A549 (cell line): ENCODE data around the gene FGGY. TPM values are rescaled to one million over a fixed set of nuclear protein-coding genes. Genes with fewer than 3 reads are reported as not detected.

Experiments used
- ATAC-seq, 2 experiments: fragments of 200-7000 bp in 1 of 2; fragments of >200 bp in 1 of 2; cut with Nextera tagmentation in 1 of 2; cut with Tn5 transposase in 1 of 2; 3 replicates each; pipeline versions ENCODE4 v1.8.0 to v1.9.1; 2018 to 2020; ENCODE audit warnings: mild to moderate bottlenecking in 1 of 2, moderate library complexity in 1 of 2
- CTCF ChIA-PET: fragments of 300-600 bp; sonication (Branson Sonifier 250); formaldehyde crosslinking; extraction: SDS; loops from one replicate; lab custom pipeline; 2021; ENCODE audit warnings: antibody characterized with exemption, inconsistent platforms; lab: Yijun Ruan, JAX
- POLR2A ChIA-PET: fragments of 350-600 bp; formaldehyde crosslinking; extraction: SDS; loops from one replicate; lab custom pipeline; 2021; ENCODE audit warnings: antibody characterized with exemption, inconsistent platforms; lab: Yijun Ruan, JAX
- DNase-seq, 2 experiments: peaks; one replicate each; pipeline versions ENCODE4 v3.0.0 to v3.0.0-alpha.2; 2011 to 2016; ENCODE audit warnings: low read depth in 1 of 2, low spot score in 1 of 2
- FAIRE-seq: peaks from 2 replicates; lab custom pipeline; 2011; peaks lifted over from hg19 to GRCh38; lab: Jason Lieb, UNC
- H3K27ac ChIP-seq, 2 experiments: fragments of >200 bp; sonication (Bioruptor Twin); formaldehyde crosslinking; 3 replicates each; pipeline ENCODE4 v1.5.1; 2016 to 2017
- H3K4me1 ChIP-seq: fragments of >200 bp; sonication (Bioruptor Twin); formaldehyde crosslinking; 3 replicates; pipeline ENCODE4 v1.6.1; 2016
- H3K4me2 ChIP-seq: fragments of >200 bp; sonication (Bioruptor Twin); formaldehyde crosslinking; 3 replicates; pipeline ENCODE4 v1.6.1; 2016
- H3K4me3 ChIP-seq: fragments of >200 bp; sonication (Bioruptor Twin); formaldehyde crosslinking; 3 replicates; pipeline ENCODE4 v1.5.1; 2016
- H3K9me3 ChIP-seq: fragments of >200 bp; sonication (Bioruptor Twin); formaldehyde crosslinking; 3 replicates; pipeline ENCODE4 v1.6.1; 2016
- CEBPB ChIP-seq, 2 experiments: fragments of >200 bp in 1 of 2; sonication (Bioruptor Twin) in 1 of 2; formaldehyde crosslinking in 1 of 2; IDR thresholded peaks; 2 replicates each; pipeline ENCODE4 v1.6.1; 2012 to 2016
- EHF ChIP-seq: fragments of 250-450 bp; sonication (Bioruptor Pico); IDR thresholded peaks from 2 replicates; pipeline ENCODE4 v1.5.0; 2020; ENCODE audit warnings: mild to moderate bottlenecking
- FOSB ChIP-seq: fragments of 250-450 bp; sonication (Bioruptor Pico); IDR thresholded peaks from 2 replicates; pipeline ENCODE4 v1.5.0; 2020; ENCODE audit warnings: mild to moderate bottlenecking, moderate library complexity
- FOXS1 ChIP-seq: fragments of 250-450 bp; sonication (Bioruptor Pico); IDR thresholded peaks from 2 replicates; pipeline ENCODE4 v1.5.0; 2020; ENCODE audit warnings: mild to moderate bottlenecking, moderate library complexity
- GATA3 ChIP-seq: IDR thresholded peaks from 2 replicates; pipeline ENCODE4 v1.6.1; 2012; ENCODE audit warnings: borderline replicate concordance
- HEYL ChIP-seq: fragments of 250-450 bp; sonication (Bioruptor Pico); IDR thresholded peaks from 2 replicates; pipeline ENCODE4 v1.8.0; 2021; ENCODE audit warnings: mild to moderate bottlenecking, moderate library complexity
- JUNB ChIP-seq: fragments of >200 bp; sonication (Bioruptor Twin); formaldehyde crosslinking; IDR thresholded peaks from 2 replicates; pipeline ENCODE4 v1.6.1; 2016
- KDM1A ChIP-seq: fragments of 200-600 bp; sonication (generic); IDR thresholded peaks from 2 replicates; pipeline ENCODE4 v1.6.1; 2016; ENCODE audit warnings: low read depth, mild to moderate bottlenecking
- MAFK ChIP-seq: fragments of 450-650 bp; IDR thresholded peaks from 2 replicates; pipeline ENCODE4 v1.6.1; 2014; ENCODE audit not compliant: partially characterized antibody
- MAZ ChIP-seq: fragments of 150-350 bp; IDR thresholded peaks from 2 replicates; pipeline ENCODE4 v1.6.1; 2014; ENCODE audit warnings: antibody characterized with exemption, low read depth, low read length, borderline replicate concordance
- MYC ChIP-seq: IDR thresholded peaks from 2 replicates; pipeline ENCODE4 v1.6.1; 2012; ENCODE audit warnings: mild to moderate bottlenecking, inconsistent platforms, low read length, improper control_type of control experiment, borderline replicate concordance
- NFE2L2 ChIP-seq: fragments of 150-350 bp; conservative IDR thresholded peaks from 2 replicates; pipeline ENCODE4 v1.6.1; 2014; ENCODE audit warnings: low read length
- RNF2 ChIP-seq: fragments of 200-600 bp; sonication (generic); IDR thresholded peaks from 2 replicates; pipeline ENCODE4 v1.6.1; 2016; ENCODE audit warnings: low read depth, mild to moderate bottlenecking, antibody characterized with exemption, moderate library complexity, borderline replicate concordance
- ZFP36 ChIP-seq: fragments of 450-650 bp; IDR thresholded peaks from 2 replicates; pipeline ENCODE4 v1.6.1; 2014; ENCODE audit warnings: borderline replicate concordance; ENCODE audit not compliant: partially characterized antibody
- ZSCAN20 ChIP-seq: fragments of 250-450 bp; sonication (Bioruptor Pico); IDR thresholded peaks from 2 replicates; pipeline ENCODE4 v1.8.0; 2022; ENCODE audit warnings: mild to moderate bottlenecking, moderate library complexity
- WGBS: methylation state at CpG from one replicate; pipeline ENCODE4 v1.1.6; 2017; ENCODE audit errors: missing lambda C conversion rate; 5-methylcytosine and 5-hydroxymethylcytosine counted together
- polyA plus RNA-seq, 4 experiments: library from polyadenylated mRNA; depleted of rRNA in 3 of 4; stranded (reverse); fragments of >200 nt; fragmentation: RNase III in 1 of 4; extraction: RNeasy Plus Mini Kit Qiagen cat#74134 plus additional on column Dnase treatment in 1 of 4; gene quantifications; 2 replicates in 3 of 4; 3 replicates in 1 of 4; pipeline ENCODE4 v1.2.3, GENCODE V29; 2011 to 2017
- TF ChIP-seq, protein P1 (sequence below): fragments of 150-350 bp; IDR thresholded peaks from 2 replicates; pipeline ENCODE4 v1.6.1; 2014; ENCODE audit warnings: low read depth, mild to moderate bottlenecking, low read length
- TF ChIP-seq, protein P2 (sequence below): fragments of >200 bp; sonication (Bioruptor Twin); formaldehyde crosslinking; IDR thresholded peaks from 3 replicates; pipeline ENCODE4 v1.5.1; 2016
- TF ChIP-seq, protein P3 (sequence below): IDR thresholded peaks from 2 replicates; pipeline ENCODE4 v1.6.1; 2012; ENCODE audit warnings: low read depth, borderline replicate concordance
- TF ChIP-seq, protein P4 (sequence below): fragments of >200 bp; sonication (Bioruptor Twin); formaldehyde crosslinking; IDR thresholded peaks from 2 replicates; pipeline ENCODE4 v1.6.1; 2016

FGGY gene
- polyA plus RNA-seq, 2 of the 4 experiments (the other 2 are of a cell fraction): 2.9 to 4.8 TPM

DNA sequence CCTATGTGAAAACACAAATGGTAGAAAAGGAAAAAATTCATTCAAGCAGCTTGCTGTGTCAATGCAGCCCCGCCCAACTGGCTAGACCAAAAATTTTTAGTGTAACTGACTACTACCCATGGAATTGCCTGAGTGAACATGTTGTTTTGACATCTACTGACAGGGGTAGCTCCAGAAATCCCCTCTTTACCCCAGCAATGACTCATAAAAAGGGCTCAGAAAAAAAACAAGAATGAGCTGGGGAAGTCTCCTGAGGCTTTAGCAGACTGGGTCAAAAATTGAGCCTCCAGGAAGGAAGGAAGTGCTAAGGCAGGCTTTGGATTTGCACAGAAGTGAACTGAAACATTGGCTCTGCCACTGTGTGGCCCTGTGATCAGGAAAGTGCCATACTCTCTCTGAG lies 24.4 kb upstream of the FGGY start:
- ATAC-seq (no peak), DNase-seq (no peak), FAIRE-seq (no peak)
- CTCF ChIA-PET: interaction anchor here (0.8 kb wide), 1 partner anchor 22 kb away, joined by 3 read pairs; no protein-coding TSS in a partner anchor
- Histone ChIP-seq H3K4me1 (no peaks in the 10 kb centered on the region), H3K9me3 (no peaks in the 10 kb centered on the region), H3K4me3 (no peak overlapping the region), H3K27ac (no peak overlapping the region), H3K4me2 (no peak overlapping the region)
- TF ChIP-seq, protein P1, sequence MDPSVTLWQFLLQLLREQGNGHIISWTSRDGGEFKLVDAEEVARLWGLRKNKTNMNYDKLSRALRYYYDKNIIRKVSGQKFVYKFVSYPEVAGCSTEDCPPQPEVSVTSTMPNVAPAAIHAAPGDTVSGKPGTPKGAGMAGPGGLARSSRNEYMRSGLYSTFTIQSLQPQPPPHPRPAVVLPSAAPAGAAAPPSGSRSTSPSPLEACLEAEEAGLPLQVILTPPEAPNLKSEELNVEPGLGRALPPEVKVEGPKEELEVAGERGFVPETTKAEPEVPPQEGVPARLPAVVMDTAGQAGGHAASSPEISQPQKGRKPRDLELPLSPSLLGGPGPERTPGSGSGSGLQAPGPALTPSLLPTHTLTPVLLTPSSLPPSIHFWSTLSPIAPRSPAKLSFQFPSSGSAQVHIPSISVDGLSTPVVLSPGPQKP: no peak
- no peak for TF ChIP-seq HEYL
- TF ChIP-seq, protein P2, sequence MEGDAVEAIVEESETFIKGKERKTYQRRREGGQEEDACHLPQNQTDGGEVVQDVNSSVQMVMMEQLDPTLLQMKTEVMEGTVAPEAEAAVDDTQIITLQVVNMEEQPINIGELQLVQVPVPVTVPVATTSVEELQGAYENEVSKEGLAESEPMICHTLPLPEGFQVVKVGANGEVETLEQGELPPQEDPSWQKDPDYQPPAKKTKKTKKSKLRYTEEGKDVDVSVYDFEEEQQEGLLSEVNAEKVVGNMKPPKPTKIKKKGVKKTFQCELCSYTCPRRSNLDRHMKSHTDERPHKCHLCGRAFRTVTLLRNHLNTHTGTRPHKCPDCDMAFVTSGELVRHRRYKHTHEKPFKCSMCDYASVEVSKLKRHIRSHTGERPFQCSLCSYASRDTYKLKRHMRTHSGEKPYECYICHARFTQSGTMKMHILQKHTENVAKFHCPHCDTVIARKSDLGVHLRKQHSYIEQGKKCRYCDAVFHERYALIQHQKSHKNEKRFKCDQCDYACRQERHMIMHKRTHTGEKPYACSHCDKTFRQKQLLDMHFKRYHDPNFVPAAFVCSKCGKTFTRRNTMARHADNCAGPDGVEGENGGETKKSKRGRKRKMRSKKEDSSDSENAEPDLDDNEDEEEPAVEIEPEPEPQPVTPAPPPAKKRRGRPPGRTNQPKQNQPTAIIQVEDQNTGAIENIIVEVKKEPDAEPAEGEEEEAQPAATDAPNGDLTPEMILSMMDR: no peak
- no peak for TF ChIP-seq EHF
- TF ChIP-seq MYC: no peak
- TF ChIP-seq FOXS1: no peak
- TF ChIP-seq RNF2: no peak
- TF ChIP-seq NFE2L2: no peak
- TF ChIP-seq, protein P3, sequence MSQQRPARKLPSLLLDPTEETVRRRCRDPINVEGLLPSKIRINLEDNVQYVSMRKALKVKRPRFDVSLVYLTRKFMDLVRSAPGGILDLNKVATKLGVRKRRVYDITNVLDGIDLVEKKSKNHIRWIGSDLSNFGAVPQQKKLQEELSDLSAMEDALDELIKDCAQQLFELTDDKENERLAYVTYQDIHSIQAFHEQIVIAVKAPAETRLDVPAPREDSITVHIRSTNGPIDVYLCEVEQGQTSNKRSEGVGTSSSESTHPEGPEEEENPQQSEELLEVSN: no peak
- TF ChIP-seq, protein P4, sequence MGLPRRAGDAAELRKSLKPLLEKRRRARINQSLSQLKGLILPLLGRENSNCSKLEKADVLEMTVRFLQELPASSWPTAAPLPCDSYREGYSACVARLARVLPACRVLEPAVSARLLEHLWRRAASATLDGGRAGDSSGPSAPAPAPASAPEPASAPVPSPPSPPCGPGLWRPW: no peak
- TF ChIP-seq ZSCAN20 (CRISPR knock-in tag): no peak
- TF ChIP-seq MAZ: no peak
- 45% methylated on average over 1 of the region's 1 CpG for WGBS
- POLR2A ChIA-PET: no interaction called here

DNA sequence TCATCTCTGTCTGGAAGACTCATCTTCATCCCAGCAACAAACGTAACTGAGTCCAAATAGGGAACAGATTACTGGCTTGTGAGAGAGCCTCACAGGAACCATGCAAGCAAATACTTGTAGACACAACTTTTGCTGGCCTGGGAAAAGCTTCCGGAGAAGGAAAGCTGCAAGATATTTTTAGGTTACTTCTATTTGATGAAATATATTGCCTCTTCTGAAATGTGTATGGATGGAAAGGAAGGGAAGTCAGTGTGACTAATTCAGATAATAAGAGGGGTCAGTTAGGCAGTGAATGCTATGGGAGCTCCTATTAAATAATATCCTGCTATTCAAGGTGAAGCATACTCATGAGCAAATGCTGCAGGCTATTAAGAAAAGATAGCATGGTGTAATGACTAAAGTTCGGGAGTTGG lies 20.4 kb upstream of the FGGY start:
- ChIA-PET POLR2A (interaction anchor here (1.5 kb wide), 1 partner anchor 20 kb away, joined by 4 read pairs; no protein-coding TSS in a partner anchor), CTCF (no interaction called here)
- H3K27ac ChIP-seq: no peak overlapping the region
- H3K4me3 ChIP-seq: no peak overlapping the region
- ATAC-seq: no peak
- TF ChIP-seq MAFK: no peak
- no peak for TF ChIP-seq EHF
- no peaks in the 10 kb centered on the region for H3K4me1 ChIP-seq
- no peak overlapping the region for H3K4me2 ChIP-seq
- WGBS: 82% methylated on average over 3 of the region's 3 CpGs
- no peak for DNase-seq
- no peak for FAIRE-seq
- no peaks in the 10 kb centered on the region for H3K9me3 ChIP-seq

DNA sequence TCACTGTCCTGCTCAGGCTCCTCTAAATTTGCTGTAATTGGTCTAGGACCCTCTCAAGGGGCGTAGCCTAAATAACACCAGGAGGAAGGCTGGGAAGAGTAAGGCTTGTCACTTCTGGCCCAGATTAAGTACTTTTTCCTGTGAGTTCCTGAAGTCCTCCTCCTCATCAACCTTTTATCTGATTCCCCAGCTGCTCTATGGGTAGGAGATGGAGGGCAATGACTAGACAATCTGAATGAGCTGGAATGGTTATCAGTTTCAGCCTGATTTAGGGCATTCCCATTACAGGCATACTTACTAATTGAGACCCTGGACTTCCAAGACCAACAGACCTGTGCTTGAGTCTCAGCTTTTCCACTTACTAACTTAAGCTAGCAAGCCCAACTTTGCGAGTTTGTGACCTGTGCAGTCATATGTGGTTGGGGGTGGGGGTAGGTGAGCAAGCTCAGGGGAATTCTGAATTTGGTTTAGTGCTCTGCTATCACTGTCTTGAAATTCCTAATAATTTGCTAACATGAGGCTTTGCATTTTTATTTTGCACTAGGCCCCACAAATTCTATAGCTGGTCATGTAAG lies 18.0 kb upstream of the FGGY start:
- no peaks in the 10 kb centered on the region for H3K4me1 ChIP-seq
- FAIRE-seq: no peak
- no peak overlapping the region for H3K4me2 ChIP-seq
- DNase-seq: no peak
- CTCF ChIA-PET: interaction anchor here (0.7 to 1.9 kb wide), 2 partner anchors 10 to 476 kb away, joined by 3 read pairs; no protein-coding TSS in a partner anchor
- POLR2A ChIA-PET: no interaction called here
- H3K4me3 ChIP-seq: no peak overlapping the region
- no peak for ATAC-seq
- no peak overlapping the region for H3K27ac ChIP-seq
- TF ChIP-seq CEBPB (IDR thresholded peaks at IDR 0.05) (no peak), ZFP36 (no peak), JUNB (no peak), FOSB (no peak), KDM1A (no peak), GATA3 (no peak)
- TF ChIP-seq, protein P3: no peak
- H3K9me3 ChIP-seq: no peaks in the 10 kb centered on the region
- 87% methylated on average over 2 of the region's 2 CpGs for WGBS
